ENCODE results near the gene ADAMTSL3.
A peak's percentile ranks its signal among the peaks of the same experiment; 100 is the strongest.

DNA sequence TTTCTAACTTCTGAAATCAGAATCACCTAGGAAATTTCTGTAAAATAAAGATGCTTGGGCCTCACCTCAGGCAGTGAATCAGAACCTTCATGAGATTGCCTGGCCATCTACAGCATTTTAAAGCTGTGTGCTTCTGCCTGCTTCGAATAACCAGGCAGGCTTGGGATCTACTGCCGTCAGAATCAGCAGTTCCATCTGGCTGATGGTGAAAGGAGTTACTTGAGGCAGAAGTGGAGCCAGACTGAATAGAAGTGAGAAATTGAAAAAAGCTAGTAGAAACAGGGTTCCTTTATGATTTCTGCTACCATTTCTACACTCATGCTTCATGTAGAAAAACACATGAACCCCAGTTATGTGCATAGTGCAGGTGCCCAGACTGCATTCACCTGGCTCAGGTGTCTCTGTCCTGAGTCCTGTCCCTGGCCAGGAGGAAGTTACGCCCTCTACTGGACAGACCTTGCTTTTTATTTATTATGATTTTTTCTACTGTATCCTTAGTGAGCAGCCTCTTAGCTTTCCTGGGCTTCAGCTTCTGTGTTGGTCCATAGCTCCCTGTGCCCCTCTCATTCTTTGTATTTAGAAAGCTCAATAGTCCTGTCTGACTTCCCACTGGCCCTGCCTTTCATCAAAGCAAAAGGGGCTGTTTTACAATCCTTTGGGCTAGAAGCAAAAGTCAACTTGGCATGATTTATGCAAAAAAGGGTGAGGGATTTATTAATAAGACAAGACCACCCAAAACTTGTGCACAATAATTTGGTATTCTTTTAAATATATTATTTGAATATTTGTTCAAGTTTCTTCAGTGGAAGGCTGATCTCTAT, 380.9 kb downstream of the ADAMTSL3 start:
- TF ChIP-seq, protein P1, sequence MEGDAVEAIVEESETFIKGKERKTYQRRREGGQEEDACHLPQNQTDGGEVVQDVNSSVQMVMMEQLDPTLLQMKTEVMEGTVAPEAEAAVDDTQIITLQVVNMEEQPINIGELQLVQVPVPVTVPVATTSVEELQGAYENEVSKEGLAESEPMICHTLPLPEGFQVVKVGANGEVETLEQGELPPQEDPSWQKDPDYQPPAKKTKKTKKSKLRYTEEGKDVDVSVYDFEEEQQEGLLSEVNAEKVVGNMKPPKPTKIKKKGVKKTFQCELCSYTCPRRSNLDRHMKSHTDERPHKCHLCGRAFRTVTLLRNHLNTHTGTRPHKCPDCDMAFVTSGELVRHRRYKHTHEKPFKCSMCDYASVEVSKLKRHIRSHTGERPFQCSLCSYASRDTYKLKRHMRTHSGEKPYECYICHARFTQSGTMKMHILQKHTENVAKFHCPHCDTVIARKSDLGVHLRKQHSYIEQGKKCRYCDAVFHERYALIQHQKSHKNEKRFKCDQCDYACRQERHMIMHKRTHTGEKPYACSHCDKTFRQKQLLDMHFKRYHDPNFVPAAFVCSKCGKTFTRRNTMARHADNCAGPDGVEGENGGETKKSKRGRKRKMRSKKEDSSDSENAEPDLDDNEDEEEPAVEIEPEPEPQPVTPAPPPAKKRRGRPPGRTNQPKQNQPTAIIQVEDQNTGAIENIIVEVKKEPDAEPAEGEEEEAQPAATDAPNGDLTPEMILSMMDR (IDR thresholded peaks at IDR 0.05; ENCODE audit: insufficient read depth, low read length, poor library complexity, severe bottlenecking) = peak; percentile 33
- no peak for TF ChIP-seq EZH2phosphoT487 (conservative IDR thresholded peaks at IDR 0.05; ENCODE audit: low read length)

Data from SU-DHL-6 (cell line).